K562 (cell line): ENCODE data around the gene KASH5. TPM values are rescaled to one million over a fixed set of nuclear protein-coding genes. Genes with fewer than 3 reads are reported as not detected.

ENCODE experiments used
- ARID4B ChIP-seq: sonication (generic); formaldehyde crosslinking; IDR thresholded peaks from 2 replicates; pipeline ENCODE4 v1.8.0; 2022; ENCODE audit warnings: mild to moderate bottlenecking, missing genetic modification reagents
- ID3 ChIP-seq, 2 experiments: fragments of 250-450 bp in 1 of 2; fragments of 450-650 bp in 1 of 2; sonication (Bioruptor Pico) in 1 of 2; IDR thresholded peaks; 2 replicates each; pipeline versions ENCODE4 v1.6.1 to v1.8.0; 2016 to 2021; ENCODE audit warnings: mild to moderate bottlenecking in 2 of 2, moderate library complexity in 2 of 2, missing compliant biosample characterization in 1 of 2, missing genetic modification characterization in 1 of 2
- MGA ChIP-seq: fragments of 450-650 bp; IDR thresholded peaks from 2 replicates; pipeline ENCODE4 v1.6.1; 2016; ENCODE audit warnings: mild to moderate bottlenecking, moderate library complexity
- NCOR1 ChIP-seq: fragments of 450-650 bp; IDR thresholded peaks from 2 replicates; pipeline ENCODE4 v1.6.1; 2016; ENCODE audit warnings: mild to moderate bottlenecking, moderate library complexity
- PCBP2 ChIP-seq: fragments of 200-400 bp; formaldehyde crosslinking; IDR thresholded peaks from 2 replicates; pipeline ENCODE4 v1.6.1; 2018; ENCODE audit warnings: low read length, low read depth, mild to moderate bottlenecking, moderate library complexity; ENCODE audit not compliant: poor library complexity, severe bottlenecking
- PHB ChIP-seq: fragments of 250-450 bp; sonication (Bioruptor Pico); IDR thresholded peaks from 2 replicates; pipeline ENCODE4 v1.5.0; 2021
- polyA plus RNA-seq, 8 experiments: library from polyadenylated mRNA; depleted of rRNA in 4 of 8; stranded (reverse) in 5 of 8; unstranded in 3 of 8; fragments of >200 nt; fragmentation: Nextera tagmentation in 2 of 8; fragmentation: Illumina TruSeq in 1 of 8; extraction: Ambion mirVana in 2 of 8; extraction: Trizol in 1 of 8; gene quantifications; 2 replicates each; pipeline versions ENCODE4 v1.2.1 to v1.2.3, GENCODE V29; 2011 to 2014; ENCODE audit warnings: inconsistent platforms in 1 of 8, missing spikeins in 1 of 8
- total RNA-seq, 7 experiments: library from RNA; depleted of rRNA in 6 of 7; stranded (reverse); fragments of >200 nt in 6 of 7; fragmentation: Illumina TruSeq in 2 of 7; extraction: Trizol in 2 of 7; gene quantifications; 2 replicates each; pipeline versions ENCODE4 v1.2.1 to v1.2.3, GENCODE V29; 2011 to 2021; ENCODE audit warnings: low replicate concordance in 1 of 7

Gene KASH5
- total and polyA plus RNA-seq, 9 of the 15 experiments (the other 6 are each of a cell fraction or from before 2014, with no cell fraction given): 0.07 to 0.84 (median 0.34) TPM; not detected in 1

DNA sequence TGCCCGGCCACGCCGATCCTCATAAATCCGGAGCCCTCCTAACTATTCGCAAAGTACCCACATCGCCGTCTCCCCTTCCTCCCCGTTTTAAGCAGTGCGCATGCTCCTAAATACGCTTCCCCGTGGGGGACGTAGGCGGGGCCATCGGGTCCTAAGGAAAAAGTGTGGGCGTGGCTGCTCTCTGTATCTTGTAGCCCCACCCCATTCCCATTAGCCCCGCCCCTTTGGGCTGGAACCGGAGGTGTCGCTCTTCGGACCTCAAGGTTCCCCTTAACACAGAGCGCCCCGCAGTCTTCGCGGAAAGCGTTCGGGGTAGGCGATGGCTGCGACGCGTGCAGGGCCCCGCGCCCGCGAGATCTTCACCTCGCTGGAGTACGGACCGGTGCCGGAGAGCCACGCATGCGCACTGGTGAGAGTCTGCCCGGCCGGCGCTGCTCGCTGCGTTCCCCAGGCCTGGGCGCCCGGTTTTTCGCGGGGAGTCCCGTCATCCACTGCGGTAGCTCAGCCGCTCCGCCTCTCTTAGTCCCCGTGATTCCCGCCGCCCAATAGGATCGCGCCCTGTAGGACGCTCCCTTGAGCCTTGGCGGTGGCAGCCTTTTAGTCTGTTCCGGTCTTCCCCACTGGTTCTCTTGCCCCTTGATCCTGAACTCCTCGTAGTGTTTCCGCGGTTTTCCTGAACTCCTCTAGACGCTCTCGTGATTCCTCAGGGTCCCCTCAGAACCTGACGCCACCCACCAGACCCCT, 65.1 kb downstream of the KASH5 start, which contains the start of gene ALDH16A1 (continued):
- TF ChIP-seq MGA: peak; percentile 70
- no peak for TF ChIP-seq ID3 (CRISPR knock-in tag; IDR thresholded peaks at IDR 0.05)
- no peak for TF ChIP-seq ID3 (tag; IDR thresholded peaks at IDR 0.05)
- no peak; the same call in 1 of the 2 replicates for TF ChIP-seq ARID4B (CRISPR knock-in tag)
- TF ChIP-seq PHB (CRISPR knock-in tag): 0 out of 2 replicates have a peak, but pooled peaks have one; percentile 33
- no peak for TF ChIP-seq PCBP2
- TF ChIP-seq NCOR1: no peak; the same call in 1 of the 2 replicates
